Activated CD8-positive, alpha-beta memory T cell treated with anti-CD3 and anti-CD28 coated beads for 1 hour (primary cell): Measurements from ENCODE around the gene MOGAT2.
"Not testable (repeated sequence)": the region's sequence is repeated elsewhere in the genome, so short reads cannot be mapped to it uniquely, and the experiment has no call there.

ENCODE experiments used
- DNase-seq, 2 donors: peaks; one replicate each; pipeline ENCODE4 v3.0.0-alpha.2; 2020; ENCODE audit warnings: low read depth in 1 of 2; ENCODE audit errors: extremely low read depth in 1 of 2

The MOGAT2 gene

DNA sequence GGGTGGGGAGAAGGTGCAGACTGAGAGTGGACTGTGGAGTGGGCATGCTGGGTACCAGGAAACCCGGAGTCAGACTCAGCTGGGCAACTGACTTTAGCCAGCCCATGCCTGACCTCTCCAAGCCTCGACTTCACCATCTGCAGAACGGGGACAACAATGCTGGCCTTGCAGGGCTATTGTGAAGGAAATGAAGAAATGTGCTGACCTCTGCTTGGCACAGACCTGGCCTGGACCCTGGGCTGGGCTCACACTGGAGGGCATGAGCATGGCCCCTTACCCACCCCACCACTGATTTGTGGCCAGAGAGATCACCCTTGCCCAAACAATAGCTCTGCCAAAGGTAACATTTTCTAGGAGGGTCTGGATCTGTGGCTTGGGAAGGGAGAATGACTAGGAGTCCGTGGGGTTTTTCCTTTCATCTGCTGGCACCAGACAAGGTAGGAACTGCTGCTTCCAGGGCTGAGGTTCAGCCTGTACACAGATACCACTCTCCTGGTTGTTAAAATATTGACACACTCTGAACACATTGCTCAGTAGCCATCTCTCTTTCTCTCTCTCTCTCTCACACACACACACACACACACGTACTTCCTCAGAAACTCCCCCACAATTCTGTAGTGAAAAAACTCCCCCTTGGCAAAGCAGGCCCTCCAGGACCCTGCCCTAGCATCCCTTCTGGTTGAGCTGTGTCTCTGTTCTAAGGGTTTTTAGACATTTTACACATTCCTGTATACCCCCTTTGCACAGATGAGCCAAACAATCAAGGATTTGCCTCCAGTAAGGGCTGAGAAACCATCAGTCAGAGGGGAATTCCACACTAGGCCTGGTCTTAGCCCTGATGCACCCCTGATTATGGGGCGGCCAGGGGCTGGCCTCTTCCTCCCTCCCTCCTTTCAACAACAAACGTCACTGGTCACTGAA lies 1.0 kb downstream of the MOGAT2 start:
- no peak for DNase-seq

DNA sequence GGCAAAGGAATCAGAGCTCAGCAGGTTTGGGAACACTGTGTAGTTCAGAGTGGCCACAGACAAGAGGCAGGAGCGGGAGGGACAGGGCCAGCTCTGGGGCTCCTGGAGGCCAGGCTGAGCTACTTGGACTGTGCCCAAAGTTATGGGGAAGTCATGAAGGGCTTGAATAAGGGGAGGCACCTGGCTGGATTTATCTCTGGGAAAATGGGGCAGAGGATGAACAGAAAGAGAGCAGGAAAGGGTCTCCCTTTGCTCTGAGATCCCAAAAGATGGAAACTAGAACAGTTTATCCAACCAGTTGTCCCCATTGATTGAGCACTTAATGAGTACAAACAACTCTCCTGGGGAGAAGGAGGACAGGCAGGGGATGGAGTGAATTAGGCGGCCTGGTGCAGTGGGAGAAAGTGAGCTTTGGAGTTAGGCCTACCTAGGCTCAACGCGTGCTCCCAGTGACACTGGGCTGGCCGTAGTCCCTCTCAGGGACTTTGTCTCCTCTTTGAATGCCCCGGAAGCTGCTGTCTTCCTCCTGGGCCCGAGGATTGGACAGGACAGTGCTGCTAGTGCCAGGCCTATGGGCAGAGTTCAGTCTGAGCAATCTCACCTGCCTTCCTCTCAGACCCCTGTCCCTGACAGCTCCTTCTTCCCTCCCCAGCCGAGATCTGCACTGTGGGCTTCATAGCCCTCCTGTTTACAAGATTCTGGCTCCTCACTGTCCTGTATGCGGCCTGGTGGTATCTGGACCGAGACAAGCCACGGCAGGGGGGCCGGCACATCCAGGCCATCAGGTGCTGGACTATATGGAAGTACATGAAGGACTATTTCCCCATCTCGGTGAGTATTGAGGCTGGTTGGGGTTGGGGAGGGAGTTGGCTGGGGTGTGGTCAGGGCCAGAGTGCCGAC lies 2.0 kb downstream of the MOGAT2 start:
- DNase-seq = no peak

DNA sequence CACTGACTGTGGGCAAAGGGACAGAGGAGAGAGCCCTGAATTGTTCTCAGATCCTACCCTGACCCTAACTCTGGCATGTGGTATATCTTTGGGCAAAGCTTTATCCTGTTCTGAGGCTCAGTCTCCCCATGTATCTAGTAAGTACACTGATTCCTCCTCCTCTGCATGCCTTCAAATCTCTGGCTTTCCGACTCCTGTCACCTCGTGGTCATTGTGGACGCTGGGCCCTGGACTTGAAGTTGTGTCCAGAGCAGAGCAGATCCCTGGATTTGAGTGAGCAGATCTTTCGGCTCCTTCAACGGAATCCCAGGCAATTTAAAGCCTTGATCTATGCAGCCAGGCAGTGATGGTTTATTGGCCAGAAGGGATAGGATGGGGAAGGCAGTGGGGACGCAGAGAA lies 3.0 kb downstream of the MOGAT2 start:
- DNase-seq = no peak

DNA sequence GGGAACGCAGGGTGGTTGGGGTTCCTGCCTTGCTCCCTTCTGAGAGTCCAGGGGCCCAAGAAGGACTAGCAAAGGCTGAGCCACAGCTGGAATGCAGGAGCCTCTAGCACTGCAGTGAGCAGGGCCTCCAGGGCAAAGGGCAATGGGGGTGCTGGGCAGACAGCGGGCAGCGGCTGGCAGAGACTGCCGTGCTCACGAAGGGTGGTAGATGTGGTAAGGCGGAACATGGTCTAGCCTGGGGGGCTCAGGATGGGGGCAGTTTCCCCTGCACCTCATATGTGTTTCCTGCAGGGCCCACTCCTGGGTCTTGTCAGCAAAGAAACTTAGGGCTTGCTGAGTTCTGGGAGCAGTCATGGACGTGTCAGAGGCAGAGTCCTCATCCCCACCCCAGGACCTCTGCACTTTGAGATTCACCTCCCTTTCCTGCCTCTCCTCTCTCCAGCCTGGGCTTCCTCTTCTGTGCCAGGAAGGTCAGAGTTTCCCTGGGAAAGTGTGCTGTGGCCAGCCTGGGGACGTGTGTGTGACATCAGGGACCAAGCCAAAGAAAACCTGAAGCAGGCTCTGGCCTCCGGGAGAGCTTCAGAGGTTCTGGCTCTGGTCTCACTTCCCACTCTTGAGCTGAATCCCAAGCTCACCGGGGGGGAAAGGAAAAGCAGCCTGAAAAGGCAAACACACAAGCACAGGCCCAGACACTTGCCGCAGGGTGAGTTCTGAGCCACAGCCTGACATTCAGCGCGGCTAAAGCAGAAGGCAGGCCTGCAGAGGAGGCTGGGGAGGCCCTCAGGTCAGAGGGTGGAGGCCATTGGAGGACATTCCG lies 4.4 kb downstream of the MOGAT2 start:
- DNase-seq = no peak

GRCh38 chr11:75722669-75723042 lies 5.0 kb downstream of the MOGAT2 start:
- DNase-seq = no peak

GRCh38 chr11:75725547-75726320 lies 8.1 kb downstream of the MOGAT2 start:
- DNase-seq = no peak

DNA sequence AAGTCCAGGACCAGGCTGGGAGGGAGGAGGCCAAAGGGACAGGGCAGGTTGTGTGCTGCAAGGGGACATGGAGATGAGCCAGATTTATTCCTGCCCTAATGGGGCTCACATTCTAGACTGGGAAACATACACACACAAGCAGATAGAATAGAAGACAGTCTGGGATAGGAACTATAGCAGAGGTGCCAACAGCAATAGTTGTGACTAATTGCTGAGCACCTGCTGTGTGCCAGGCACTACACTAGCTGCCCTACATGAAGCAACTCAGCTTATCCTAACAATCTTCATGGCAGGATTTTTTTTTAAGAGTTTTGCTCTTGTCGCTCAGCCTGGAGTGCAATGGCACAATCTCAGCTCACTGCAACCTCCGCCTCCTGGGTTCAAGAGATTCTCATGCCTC lies 11.4 kb downstream of the MOGAT2 start:
- no peak for DNase-seq

DNA sequence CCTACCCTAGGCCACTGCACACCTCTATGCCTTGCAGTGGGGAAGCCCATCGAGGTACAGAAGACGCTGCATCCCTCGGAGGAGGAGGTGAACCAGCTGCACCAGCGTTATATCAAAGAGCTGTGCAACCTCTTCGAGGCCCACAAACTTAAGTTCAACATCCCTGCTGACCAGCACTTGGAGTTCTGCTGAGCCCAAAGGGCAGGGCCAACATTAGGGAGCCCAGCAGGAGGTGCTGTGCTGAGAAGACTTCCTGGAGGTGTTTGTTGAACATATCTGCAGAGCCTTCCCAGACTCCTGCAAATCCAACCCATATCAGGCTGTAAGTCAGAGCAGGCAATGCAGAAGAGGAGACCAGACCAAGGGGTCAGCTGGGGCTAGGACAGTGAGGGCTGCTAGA lies 13.5 kb downstream of the MOGAT2 start:
- DNase-seq = no peak

GRCh38 chr11:75733071-75733430 lies 15.4 kb downstream of the MOGAT2 start:
- no peak for DNase-seq

- no peak for DNase-seq
These were observed 15.9 kb downstream of the MOGAT2 start for GRCh38 chr11:75733431-75734107.

DNA sequence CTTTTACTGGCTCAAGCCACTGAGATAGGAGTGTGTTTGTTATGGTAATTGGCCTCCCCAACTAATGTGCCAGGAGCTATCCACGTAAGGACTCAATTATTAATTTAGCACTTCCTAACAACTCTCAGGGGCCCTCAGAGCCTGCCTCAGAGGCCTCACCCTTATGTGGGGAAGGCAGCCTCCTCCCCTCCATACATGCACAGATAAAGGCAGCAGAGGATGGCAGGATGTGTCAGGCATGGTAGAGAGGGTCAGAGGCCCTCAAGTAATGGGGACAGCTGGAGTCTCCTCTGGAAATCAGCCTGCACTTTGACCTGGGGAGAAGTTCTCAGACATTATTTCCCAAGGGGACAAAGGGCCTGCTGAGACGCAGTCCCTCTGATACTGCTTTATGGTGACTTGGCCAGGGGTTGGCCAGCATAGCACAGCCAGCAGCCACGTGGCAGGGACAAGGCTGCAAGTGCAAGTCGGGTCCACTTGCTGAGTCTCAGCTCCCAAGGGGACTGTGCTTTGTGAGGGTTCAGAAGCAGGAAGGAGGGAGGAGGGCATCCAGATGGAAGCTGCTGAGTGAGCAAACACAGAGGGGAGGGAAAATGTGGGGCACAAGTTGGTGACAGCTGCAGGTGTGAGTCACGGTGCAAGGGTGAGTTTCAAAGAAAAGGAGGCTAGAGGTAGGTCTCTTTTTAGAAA lies 17.0 kb downstream of the MOGAT2 start:
- DNase-seq = no peak

DNA sequence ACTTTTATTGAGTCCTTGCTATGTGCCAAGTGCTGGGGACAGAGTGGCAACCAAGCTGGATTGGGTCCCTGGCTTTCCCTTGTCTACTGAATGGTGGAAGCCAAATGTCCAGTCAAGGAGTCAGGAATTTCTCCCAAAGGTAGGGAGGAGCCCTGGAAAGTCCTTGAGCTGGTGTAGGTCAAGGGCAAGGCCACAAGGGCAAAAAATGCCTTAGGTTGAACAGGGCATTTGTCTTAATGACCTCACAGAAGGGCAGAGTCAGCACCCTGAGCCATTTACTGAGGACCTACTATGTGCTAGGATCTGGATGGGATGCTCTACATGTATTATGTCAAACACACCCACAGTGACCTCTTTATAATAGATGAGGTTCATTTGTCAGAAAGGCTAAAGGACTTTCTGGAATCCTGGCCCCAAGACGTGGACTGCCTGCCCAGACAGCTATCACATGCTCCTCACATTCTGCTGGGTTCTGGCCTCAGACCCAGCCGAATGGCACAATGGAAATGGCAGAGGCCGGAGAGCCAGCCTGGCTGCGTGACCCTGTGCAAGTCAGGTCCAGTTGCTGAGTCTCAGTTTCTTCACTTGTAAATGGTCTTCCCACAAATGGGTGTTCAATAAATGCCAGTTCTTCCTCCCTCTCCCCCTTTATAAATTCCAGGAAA lies 17.7 kb downstream of the MOGAT2 start:
- DNase-seq = no peak

DNA sequence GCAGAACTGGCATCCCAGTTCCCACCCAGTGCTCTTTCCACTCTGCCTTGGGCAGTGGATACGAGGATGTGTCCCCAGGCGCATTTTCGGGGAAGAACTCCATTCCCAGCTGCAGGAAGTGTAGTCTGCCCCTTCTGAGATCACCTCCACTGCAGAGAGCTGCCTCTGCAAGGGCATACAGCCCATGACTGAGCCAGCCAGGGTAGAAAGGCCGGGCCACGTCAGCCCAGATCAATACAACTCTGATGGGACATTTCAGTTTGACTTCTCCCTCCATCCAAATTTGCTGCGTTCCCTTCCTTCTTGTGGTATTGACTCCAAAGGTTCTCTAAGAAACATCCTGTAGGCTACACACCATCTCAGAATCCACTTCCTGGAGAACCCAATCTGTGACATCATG lies 19.7 kb downstream of the MOGAT2 start:
- DNase-seq = no peak

DNA sequence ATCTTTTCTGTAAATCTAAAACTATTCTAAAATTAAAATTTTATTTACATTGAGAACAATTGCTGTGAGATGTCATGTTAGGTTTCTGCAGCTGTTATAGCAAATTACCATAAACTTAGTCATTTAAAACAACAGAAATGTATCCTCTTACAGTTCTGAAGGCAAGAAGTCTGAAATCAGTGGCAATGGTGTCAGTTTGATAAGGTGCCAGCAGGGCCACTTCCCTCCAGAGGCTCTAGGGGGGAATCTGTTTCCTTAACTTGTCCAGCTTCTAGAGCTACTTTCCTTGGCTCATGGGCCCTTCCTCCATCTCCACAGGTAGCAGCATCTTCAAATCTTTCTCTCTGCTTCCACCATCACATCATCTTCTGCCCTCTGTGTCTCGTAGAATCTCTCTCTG lies 23.0 kb downstream of the MOGAT2 start:
- DNase-seq = no peak

DNA sequence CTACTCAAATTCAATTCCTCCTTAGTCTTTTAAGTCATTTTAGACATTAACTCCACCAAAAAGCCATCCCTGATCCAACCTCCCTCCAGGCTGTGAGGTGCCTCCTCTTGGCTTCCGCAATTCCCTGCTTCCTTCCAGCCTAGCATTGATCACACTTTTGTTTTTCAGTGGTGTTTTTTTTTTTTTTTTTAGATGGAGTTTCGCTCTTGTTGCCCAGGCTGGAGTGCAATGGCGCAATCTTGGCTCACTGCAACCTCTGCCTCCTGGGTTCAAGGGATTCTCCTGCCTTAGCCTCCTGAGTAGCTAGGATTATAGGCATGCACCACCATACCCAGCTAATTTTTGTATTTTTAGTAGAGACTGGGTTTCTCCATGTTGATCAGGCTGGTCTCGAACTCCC lies 25.5 kb downstream of the MOGAT2 start:
- DNase-seq = not testable (repeated sequence)

DNA sequence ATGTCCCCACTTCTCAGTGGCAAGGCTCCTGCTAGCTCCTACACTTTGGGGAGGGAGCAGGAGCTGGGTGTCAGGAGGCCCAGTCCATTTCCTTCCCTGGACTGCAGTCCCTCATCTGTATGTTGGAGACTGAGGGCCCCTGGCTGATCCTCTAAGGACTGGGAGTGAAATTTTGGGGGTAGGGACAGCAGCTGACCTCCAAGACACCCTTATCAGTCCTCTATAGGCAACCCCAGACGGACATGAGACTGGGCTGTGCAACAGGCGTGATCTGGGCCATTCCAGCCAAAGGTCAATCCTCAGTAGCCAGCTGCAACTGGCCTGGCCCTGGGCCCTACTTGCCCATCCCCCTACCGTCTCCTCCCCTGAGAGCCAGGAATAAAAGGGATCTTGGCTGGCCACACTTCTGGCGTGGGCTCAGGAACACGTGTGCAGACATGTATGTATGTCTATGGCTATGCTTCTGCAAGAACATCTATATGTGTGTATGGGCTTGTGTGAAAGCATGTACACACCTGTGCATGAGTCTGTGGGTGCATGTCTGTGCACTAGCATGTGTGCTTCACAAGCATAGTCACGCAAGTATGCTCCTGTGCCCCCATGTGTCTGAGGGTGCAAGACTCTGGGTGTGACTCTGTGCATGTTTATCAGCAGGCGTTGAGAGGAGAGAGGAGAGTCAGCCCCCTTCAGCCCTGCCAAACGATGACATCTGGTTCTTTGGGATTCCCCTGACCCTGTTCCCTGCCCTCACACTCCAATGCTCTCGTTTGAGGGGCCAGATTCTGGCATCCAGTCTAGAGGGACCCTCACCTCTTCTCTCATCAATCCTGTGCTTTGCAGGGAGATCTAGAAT lies 26.3 kb downstream of the MOGAT2 start:
- no peak for DNase-seq

DNA sequence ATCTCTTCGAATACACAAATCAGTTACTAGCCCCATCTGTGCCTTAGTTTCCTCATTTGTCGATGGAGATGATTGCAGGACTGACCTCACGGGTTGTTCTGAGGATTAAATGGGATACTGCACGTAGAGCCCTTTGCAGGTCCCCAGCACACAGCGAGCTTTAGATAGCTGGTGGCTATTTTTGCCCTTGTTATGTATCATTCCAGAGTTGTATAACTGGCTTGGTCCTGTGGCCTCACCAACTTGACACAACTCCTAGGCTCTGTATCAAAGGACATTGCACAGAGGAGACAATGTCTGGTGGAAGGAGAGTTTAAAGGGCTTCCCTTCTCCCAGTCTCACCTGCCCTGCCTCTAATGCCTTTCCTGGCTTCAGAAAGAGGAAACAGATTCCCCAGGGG lies 28.2 kb downstream of the MOGAT2 start:
- no peak for DNase-seq
